Keratinocyte (primary cell): ENCODE measurements around the gene ADAMTS6. TPM values are rescaled to one million over a fixed set of nuclear protein-coding genes. Genes with fewer than 3 reads are reported as not detected.

ENCODE experiments used
- DNase-seq: peaks from one replicate; pipeline ENCODE4 v3.0.0-alpha.2; 2011; ENCODE audit warnings: low read depth, missing footprints, low spot score
- FAIRE-seq: peaks from 2 replicates; lab custom pipeline; 2011; peaks lifted over from hg19 to GRCh38; lab: Jason Lieb, UNC
- H2AFZ ChIP-seq: 2 replicates; pipeline ENCODE4 v1.6.0; 2012; ENCODE audit warnings: low read length, control low read depth, inconsistent platforms; ENCODE audit not compliant: control insufficient read depth
- H3K27ac ChIP-seq: 2 replicates; pipeline ENCODE4 v1.5.1; 2011; ENCODE audit warnings: low read length; ENCODE audit not compliant: control insufficient read depth, insufficient read depth
- H3K27me3 ChIP-seq: 3 replicates; pipeline ENCODE4 v1.6.0; 2011; ENCODE audit warnings: low read length; ENCODE audit not compliant: control insufficient read depth, insufficient read depth; ENCODE audit errors: extremely low read depth
- H3K36me3 ChIP-seq, 2 experiments: 2 replicates in 1 of 2; 3 replicates in 1 of 2; pipeline ENCODE4 v1.5.1; 2011; ENCODE audit warnings: low read length in 2 of 2, mild to moderate bottlenecking in 1 of 2; ENCODE audit not compliant: control insufficient read depth in 2 of 2, insufficient read depth in 2 of 2; ENCODE audit errors: extremely low read depth in 1 of 2
- H3K4me1 ChIP-seq: 3 replicates; pipeline ENCODE4 v1.5.1; 2011; ENCODE audit warnings: low read length; ENCODE audit not compliant: control insufficient read depth, insufficient read depth; ENCODE audit errors: extremely low read depth
- H3K4me2 ChIP-seq: 3 replicates; pipeline ENCODE4 v1.6.0; 2011; ENCODE audit warnings: low read depth, low read length; ENCODE audit not compliant: control insufficient read depth, insufficient read depth; ENCODE audit errors: extremely low read depth
- H3K4me3 ChIP-seq, 3 experiments: fragments of 200-600 bp in 1 of 3; sonication (generic) in 1 of 3; 2 replicates in 2 of 3; 3 replicates in 1 of 3; pipeline ENCODE4 v1.5.1; 2011 to 2016; ENCODE audit warnings: low read length in 3 of 3, mild to moderate bottlenecking in 3 of 3, control low read depth in 2 of 3, inconsistent platforms in 1 of 3, low read depth in 1 of 3, mixed read lengths in 1 of 3, mixed run types in 1 of 3, moderate library complexity in 1 of 3; ENCODE audit not compliant: control insufficient read depth in 2 of 3, insufficient read depth in 2 of 3; ENCODE audit errors: extremely low read depth in 1 of 3
- H3K79me2 ChIP-seq: 2 replicates; pipeline ENCODE4 v1.6.0; 2012; ENCODE audit warnings: low read length; ENCODE audit not compliant: control insufficient read depth, insufficient read depth
- H3K9ac ChIP-seq: 3 replicates; pipeline ENCODE4 v1.6.0; 2011; ENCODE audit warnings: low read length; ENCODE audit not compliant: control insufficient read depth, insufficient read depth; ENCODE audit errors: extremely low read depth
- H3K9me1 ChIP-seq: 3 replicates; pipeline ENCODE4 v1.6.0; 2011; ENCODE audit warnings: low read length; ENCODE audit not compliant: control insufficient read depth, insufficient read depth; ENCODE audit errors: extremely low read depth
- H3K9me3 ChIP-seq: 2 replicates; pipeline ENCODE4 v1.5.1; 2012; ENCODE audit warnings: low read depth, low read length; ENCODE audit not compliant: control insufficient read depth
- H4K20me1 ChIP-seq: 3 replicates; pipeline ENCODE4 v1.6.0; 2011; ENCODE audit warnings: low read length; ENCODE audit not compliant: control insufficient read depth, insufficient read depth; ENCODE audit errors: extremely low read depth
- EZH2 ChIP-seq: IDR thresholded peaks from one replicate; pipeline ENCODE4 v1.6.1; 2012; ENCODE audit warnings: inconsistent platforms, mild to moderate bottlenecking, low read length, moderate library complexity
- dilution Hi-C: fragments of 300-500 bp; cut with MboI; formaldehyde crosslinking; loops from one replicate; pipeline ENCODE4 v1.7.0; 2020; ENCODE audit warnings: low sequenced_read_pairs; ENCODE audit not compliant: extremely low pct_ligation_motif_present
- polyA plus RNA-seq, 5 experiments: library from polyadenylated mRNA; depleted of rRNA in 3 of 5; stranded (reverse) in 3 of 5; stranded (forward) in 1 of 5; unstranded in 1 of 5; fragments of >200 nt; gene quantifications; 1 replicate in 1 of 5; 2 replicates in 3 of 5; 3 replicates in 1 of 5; pipeline versions ENCODE4 v1.2.1 to v1.2.3, GENCODE V29; 2011 to 2012; ENCODE audit warnings: missing spikeins in 2 of 5, low read depth in 1 of 5, low replicate concordance in 1 of 5
- small RNA-seq, 3 experiments: library from RNA; depleted of rRNA; stranded (forward); fragments of <200 nt; gene quantifications; one replicate each; pipeline ENCODE3, GENCODE V24; 2012; ENCODE audit warnings: low read depth in 3 of 3, low replicate concordance in 1 of 3; ENCODE audit not compliant: insufficient read length in 3 of 3
- TF ChIP-seq, protein P1 (sequence below), 3 experiments: IDR thresholded peaks in 1 of 3; conservative IDR thresholded peaks in 1 of 3; optimal IDR thresholded peaks in 1 of 3; 2 replicates in 2 of 3; 3 replicates in 1 of 3; pipeline versions ENCODE3 to v1.5.1; 2011; ENCODE audit warnings: low read length in 3 of 3, mild to moderate bottlenecking in 3 of 3, moderate library complexity in 2 of 3, control low read depth in 1 of 3, inconsistent platforms in 1 of 3; ENCODE audit not compliant: insufficient read depth in 2 of 3; ENCODE audit errors: extremely low read depth in 1 of 3

Gene ADAMTS6
- polyA plus RNA-seq, 1 donor (not counting 4 experiments of a cell fraction or from before 2014, with no cell fraction given), result 10.9 TPM

DNA sequence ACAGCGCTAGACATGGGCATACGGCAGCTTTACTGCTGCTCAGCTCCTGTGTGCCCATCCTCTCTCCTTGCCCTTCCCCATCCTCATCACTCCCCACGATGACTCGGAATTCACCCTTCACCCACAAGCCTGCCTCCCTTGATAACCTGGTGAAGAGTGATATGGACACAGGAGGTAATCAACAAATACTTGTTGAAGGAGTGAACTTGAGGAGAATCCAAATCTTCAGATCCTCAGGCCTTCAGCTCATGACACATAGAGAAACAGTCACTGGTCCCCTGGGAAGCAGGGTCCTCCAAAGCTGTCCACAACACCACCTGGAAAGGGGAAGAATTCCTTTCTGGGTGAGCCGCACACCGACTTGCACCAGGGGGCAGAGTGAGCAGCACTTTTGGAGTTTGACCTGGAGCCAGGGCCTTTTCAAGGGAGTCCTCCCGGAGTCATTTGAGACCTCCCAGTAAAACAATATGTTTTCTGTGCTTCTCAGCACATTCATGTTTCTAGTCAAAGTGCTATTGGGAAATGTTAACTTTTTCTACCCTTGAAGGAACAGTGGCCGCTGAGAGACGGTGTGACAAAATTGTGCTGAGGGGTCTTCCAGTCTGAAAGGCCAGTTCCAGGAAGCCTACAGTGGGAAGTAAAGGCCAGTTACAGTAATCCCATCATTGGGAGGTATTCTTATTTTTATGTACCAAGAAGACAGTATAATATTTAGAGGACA, 380.6 kb downstream of the ADAMTS6 start:
- Histone ChIP-seq H3K4me2 (no peak overlapping the region), H3K4me3 (no peak overlapping the region), H4K20me1 (no peaks in the 10 kb centered on the region), H3K36me3 (no peaks in the 10 kb centered on the region), H3K4me1 (peaks cover 30% of the 10 kb centered on the region), H2AFZ (peak overlapping the region; percentile 73), H3K9ac (no peak overlapping the region), H3K27ac (no peak overlapping the region), H3K79me2 (no peaks in the 10 kb centered on the region), H3K9me3 (no peaks in the 10 kb centered on the region), H3K27me3 (no peaks in the 10 kb centered on the region), H3K9me1 (no peaks in the 10 kb centered on the region)
- dilution Hi-C loops, result no loop called here
- FAIRE-seq (peak; percentile 43), DNase-seq (no peak)
- TF ChIP-seq, protein P1, sequence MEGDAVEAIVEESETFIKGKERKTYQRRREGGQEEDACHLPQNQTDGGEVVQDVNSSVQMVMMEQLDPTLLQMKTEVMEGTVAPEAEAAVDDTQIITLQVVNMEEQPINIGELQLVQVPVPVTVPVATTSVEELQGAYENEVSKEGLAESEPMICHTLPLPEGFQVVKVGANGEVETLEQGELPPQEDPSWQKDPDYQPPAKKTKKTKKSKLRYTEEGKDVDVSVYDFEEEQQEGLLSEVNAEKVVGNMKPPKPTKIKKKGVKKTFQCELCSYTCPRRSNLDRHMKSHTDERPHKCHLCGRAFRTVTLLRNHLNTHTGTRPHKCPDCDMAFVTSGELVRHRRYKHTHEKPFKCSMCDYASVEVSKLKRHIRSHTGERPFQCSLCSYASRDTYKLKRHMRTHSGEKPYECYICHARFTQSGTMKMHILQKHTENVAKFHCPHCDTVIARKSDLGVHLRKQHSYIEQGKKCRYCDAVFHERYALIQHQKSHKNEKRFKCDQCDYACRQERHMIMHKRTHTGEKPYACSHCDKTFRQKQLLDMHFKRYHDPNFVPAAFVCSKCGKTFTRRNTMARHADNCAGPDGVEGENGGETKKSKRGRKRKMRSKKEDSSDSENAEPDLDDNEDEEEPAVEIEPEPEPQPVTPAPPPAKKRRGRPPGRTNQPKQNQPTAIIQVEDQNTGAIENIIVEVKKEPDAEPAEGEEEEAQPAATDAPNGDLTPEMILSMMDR (optimal IDR thresholded peaks at IDR 0.05 in 1 of 3, IDR thresholded peaks at IDR 0.05 in 1 of 3, conservative IDR thresholded peaks at IDR 0.05 in 1 of 3; ENCODE audit: extremely low read depth in 1 of 3, insufficient read depth in 2 of 3, low read length in 3 of 3), result peak; percentile 67 to 85 (median 74)
- TF ChIP-seq EZH2, result no peak

Small RNAs within 50 kb of the gene (small RNA-seq; reads per million reads assigned to genes)
- 0 reads per million in 3 experiments for gene RF00019

Other genes with a start within 250 kb of the ADAMTS6 start
- gene CENPK, start 81.2 kb upstream of the ADAMTS6 start, polyA plus RNA-seq, result 3.2 to 15.4 TPM (median 7.4 TPM) in 3 replicates
- 5.1 to 18.3 TPM (median 10.5 TPM) in 3 replicates for gene PPWD1, start 81.4 kb upstream of the ADAMTS6 start, polyA plus RNA-seq
- gene TRIM23, start 142.4 kb upstream of the ADAMTS6 start, polyA plus RNA-seq, result 5.6 to 8.3 TPM (median 7.8 TPM) in 3 replicates
- 2.1 to 3.6 TPM (median 2.4 TPM) in 3 replicates for gene SHLD3, start 143.1 kb upstream of the ADAMTS6 start, polyA plus RNA-seq
- 10.7 to 22.2 TPM (median 19.1 TPM) in 3 replicates for gene TRAPPC13, start 143.1 kb upstream of the ADAMTS6 start, polyA plus RNA-seq
- gene SGTB, start 240.2 kb upstream of the ADAMTS6 start, polyA plus RNA-seq, result 4.5 to 10.4 TPM (median 5.9 TPM) in 3 replicates
- gene NLN, start 240.3 kb upstream of the ADAMTS6 start, polyA plus RNA-seq, result 14.4 to 26.1 TPM (median 25.4 TPM) in 3 replicates